Hematopoietic multipotent progenitor cell treated with erythropoietin and hydrocortisone succinate and interleukin-3 and kit ligand, for 4 days (in vitro differentiated cells): ENCODE results near the gene F7.
"Not testable (repeated sequence)": the region's sequence is repeated elsewhere in the genome, so short reads cannot be mapped to it uniquely, and the experiment has no call there.

Experiments
- DNase-seq: peaks from one replicate; pipeline ENCODE4 v3.0.0-alpha.2; 2015

Gene F7

GRCh38 chr13:113157206-113157928 lies 51.8 kb downstream of the F7 start:
- no peak for DNase-seq

GRCh38 chr13:113157929-113158747 lies 52.5 kb downstream of the F7 start, which contains the start of gene PROZ:
TSS of gene PROZ (plus strand) at chr13:113158648. CDS start at chr13:113158661, 13 bp downstream.
- DNase-seq = no peak

DNA sequence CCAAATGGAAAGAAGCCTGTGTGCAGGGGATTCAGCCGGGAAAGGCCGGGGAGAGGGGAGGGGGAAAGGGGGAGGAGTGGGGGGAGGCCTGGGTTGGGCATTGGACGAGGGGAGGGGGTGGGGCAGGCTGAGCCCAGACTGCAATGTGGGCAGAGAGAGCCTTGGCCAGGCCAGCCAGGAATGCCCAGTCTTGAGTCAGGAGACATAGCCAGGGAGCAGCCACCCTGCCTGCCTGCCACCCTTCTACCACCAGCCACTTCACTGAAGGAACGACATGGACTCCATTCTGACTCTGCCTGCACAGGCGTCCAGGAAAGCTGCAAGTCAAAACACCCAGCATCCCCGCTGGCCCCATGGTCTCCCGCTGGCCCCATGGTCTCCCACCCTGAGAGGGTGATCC lies 53.4 kb downstream of the F7 start:
- DNase-seq = no peak

- no peak for DNase-seq
Observed at GRCh38 chr13:113159701-113160100, 54.1 kb downstream of the F7 start.

GRCh38 chr13:113160983-113161382 lies 55.4 kb downstream of the F7 start:
- DNase-seq = no peak

DNA sequence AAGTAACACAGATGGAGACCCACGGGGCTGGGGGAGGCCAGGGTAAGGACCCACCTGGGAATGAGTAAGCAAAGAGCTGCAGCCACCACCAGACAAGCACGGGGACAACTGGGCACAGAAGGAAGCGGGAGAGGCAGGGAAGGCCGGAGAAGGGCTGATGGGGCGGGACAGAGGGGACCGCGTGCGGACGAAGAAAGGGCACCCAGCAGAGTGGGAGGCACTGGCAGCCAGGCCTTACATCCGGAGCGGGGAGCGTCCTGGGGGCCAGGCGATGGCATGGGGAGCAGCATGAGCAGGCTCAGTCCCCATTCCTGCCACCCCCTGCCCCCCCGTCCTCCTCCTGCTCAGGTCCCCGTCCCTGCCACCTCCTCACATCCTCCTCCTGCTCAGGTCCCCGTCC lies 55.8 kb downstream of the F7 start:
- no peak for DNase-seq

GRCh38 chr13:113161975-113162374 lies 56.4 kb downstream of the F7 start:
- DNase-seq = not testable (repeated sequence)

DNA sequence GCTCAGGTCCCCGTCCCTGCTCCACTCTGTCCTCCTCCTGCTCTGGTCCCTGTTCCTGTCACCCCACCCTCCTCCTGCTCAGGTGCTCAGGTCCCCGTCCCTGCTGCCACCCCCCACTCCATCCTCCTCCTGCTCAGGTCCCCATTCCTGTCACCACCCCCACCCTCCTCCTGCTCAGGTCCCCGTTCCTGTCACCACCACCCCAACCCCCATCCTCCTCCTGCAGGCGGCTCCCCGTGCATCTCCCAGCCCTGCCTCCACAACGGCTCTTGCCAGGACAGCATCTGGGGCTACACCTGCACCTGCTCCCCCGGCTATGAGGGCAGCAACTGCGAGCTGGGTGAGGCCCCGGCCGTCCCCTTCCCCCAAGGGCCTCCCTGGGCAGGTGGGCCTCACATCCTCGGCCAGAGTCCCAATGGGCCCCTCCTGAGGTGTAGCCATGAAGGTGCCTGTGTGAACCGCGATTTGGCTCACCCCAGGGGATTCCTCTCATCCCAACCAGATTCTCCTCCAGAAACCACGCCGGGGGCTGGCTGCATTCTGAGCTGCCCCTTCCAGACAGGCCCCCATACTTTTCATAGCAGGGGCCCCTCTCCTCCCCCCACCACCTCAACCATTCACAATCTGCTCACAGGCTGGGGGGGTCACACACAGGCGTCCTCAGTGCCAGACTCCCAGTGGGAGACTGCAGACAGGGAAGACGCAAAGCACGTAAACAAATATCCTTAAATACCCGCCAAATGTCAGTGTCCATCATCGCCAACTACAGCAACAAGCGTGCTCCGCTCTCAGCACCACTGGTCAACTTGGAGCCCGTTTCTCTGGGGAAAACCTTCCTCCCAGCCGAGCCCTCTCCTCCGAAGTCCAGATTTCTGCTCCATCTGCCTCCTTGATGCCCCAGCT lies 57.4 kb downstream of the F7 start:
- no peak for DNase-seq

- DNase-seq = peak; percentile 73
Observed at GRCh38 chr13:113164492-113164891, 58.9 kb downstream of the F7 start.

- DNase-seq = no peak
Observed at GRCh38 chr13:113166266-113166665, 60.7 kb downstream of the F7 start.

GRCh38 chr13:113166681-113167080 lies 61.1 kb downstream of the F7 start:
- DNase-seq = no peak

DNA sequence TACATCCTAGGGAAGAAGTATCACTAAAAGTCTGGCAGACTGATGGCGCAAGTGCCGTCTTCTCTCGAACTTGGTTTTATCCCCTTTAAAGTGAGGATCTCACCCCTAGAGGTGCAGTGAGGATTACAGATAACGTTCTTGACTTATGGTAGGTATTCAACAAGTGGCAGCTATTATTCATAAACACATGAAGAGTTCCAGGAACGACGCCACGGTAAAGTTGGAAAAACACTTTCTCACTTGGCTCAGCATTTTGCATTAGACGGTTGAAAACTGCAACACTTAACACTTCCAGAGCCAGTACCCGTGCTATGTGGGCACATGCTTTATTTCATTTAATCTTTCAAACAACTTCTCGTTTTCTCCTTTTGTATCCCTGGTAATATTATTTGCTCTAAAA lies 61.6 kb downstream of the F7 start:
- DNase-seq = no peak

DNA sequence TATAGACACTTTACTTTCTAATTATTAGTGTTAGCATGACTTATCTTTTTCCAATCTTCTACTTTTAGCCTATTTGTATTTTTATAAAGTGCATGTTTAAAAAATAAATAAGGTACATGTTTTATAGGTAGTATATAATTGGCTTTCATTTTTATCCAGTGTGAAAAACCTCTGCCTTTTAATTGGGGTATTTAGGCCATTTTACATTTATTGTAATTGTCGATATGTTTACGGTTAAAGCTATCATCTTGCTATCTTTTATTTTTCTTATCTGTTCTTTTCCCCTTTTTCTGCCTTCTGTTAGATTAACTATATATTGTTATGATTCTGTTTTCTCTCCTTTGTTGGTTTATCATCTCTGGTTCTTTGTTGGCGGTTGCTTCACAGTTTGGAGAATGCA lies 62.0 kb downstream of the F7 start:
- no peak for DNase-seq

- DNase-seq = no peak
Observed at GRCh38 chr13:113168211-113168610, 62.6 kb downstream of the F7 start.

- DNase-seq = no peak
Observed at GRCh38 chr13:113169277-113170272, 64.0 kb downstream of the F7 start.
